Measurements from ENCODE around the gene SCAP. TPM values are rescaled to one million over a fixed set of nuclear protein-coding genes. Genes with fewer than 3 reads are reported as not detected.

SCAP gene
- total and polyA plus RNA-seq, 8 donors, result 29.0 to 59.5 (median 37.2) TPM

GRCh38 chr3:47385796-47386195 is 89.9 kb downstream of the SCAP start:
- FAIRE-seq (no peak), ATAC-seq (no peak)

GRCh38 chr3:47385007-47385406 is 90.7 kb downstream of the SCAP start:
- no peaks in the 10 kb centered on the region for H3K9me3 ChIP-seq
- H3K36me3 ChIP-seq, result no peaks in the 10 kb centered on the region
- intact Hi-C loops (cut with DNase I), result no loop called here
- no peak for ATAC-seq
- WGBS, 2 donors, result 65 to 67% methylated on average over 4 of the region's 4 CpGs
- peaks cover 4 to 23% (median 18%) of the 10 kb centered on the region in 3 donors for H3K4me1 ChIP-seq
- no peak overlapping the region for H3K4me3 ChIP-seq
- TF ChIP-seq CTCF (IDR thresholded peaks at IDR 0.05), result no peak
- no peak for FAIRE-seq
- DNase-seq, result peak in 1 of 6 donors; percentile 49
- H3K27me3 ChIP-seq, result no peaks in the 10 kb centered on the region
- peak overlapping the region in 1 of 4 donors; percentile 28 for H3K27ac ChIP-seq

More at GRCh38 chr3:47385796-47386195, 89.9 kb downstream of the SCAP start:
- no peaks in the 10 kb centered on the region for H3K36me3 ChIP-seq
- H3K4me3 ChIP-seq, result no peak overlapping the region
- no peaks in the 10 kb centered on the region for H3K27me3 ChIP-seq
- WGBS, 2 donors, result 56 to 69% methylated on average over 2 of the region's 2 CpGs
- peaks cover 4 to 23% (median 18%) of the 10 kb centered on the region in 3 donors for H3K4me1 ChIP-seq
- intact Hi-C loops (cut with DNase I), result no loop called here
- H3K9me3 ChIP-seq, result no peaks in the 10 kb centered on the region
- TF ChIP-seq CTCF (IDR thresholded peaks at IDR 0.05), result no peak
- H3K27ac ChIP-seq, result peak overlapping the region in 1 of 4 donors; percentile 28
- DNase-seq, result no peak

GRCh38 chr3:47384425-47384824 is 91.3 kb downstream of the SCAP start:
- DNase-seq (no peak), ATAC-seq (no peak), FAIRE-seq (no peak)
- no peaks in the 10 kb centered on the region for H3K36me3 ChIP-seq
- peaks cover 10 to 27% (median 18%) of the 10 kb centered on the region in 3 donors for H3K4me1 ChIP-seq
- no peak overlapping the region for H3K4me3 ChIP-seq
- H3K27ac ChIP-seq, result no peak overlapping the region
- no peaks in the 10 kb centered on the region for H3K9me3 ChIP-seq
- H3K27me3 ChIP-seq, result no peaks in the 10 kb centered on the region
- intact Hi-C loops (cut with DNase I), result no loop called here
- 57 to 60% methylated on average over 4 of the region's 4 CpGs for WGBS, 2 donors
- TF ChIP-seq CTCF (IDR thresholded peaks at IDR 0.05), result no peak

GRCh38 chr3:47381317-47382157 is 94.2 kb downstream of the SCAP start:
- DNase-seq (peak; percentile 71 to 85 (median 82)), ATAC-seq (peak; percentile 61 to 84 (median 72)), FAIRE-seq (no peak)
- Histone ChIP-seq H3K27me3 (no peaks in the 10 kb centered on the region), H3K27ac (peak overlapping the region; percentile 84 to 95 (median 92)), H3K9me3 (no peaks in the 10 kb centered on the region), H3K4me1 (peaks cover 16 to 32% (median 18%) of the 10 kb centered on the region in 3 donors), H3K36me3 (no peaks in the 10 kb centered on the region), H3K4me3 (peak overlapping the region; percentile 43 to 96 (median 74))
- 3% methylated on average over 44 of the region's 44 CpGs for WGBS, 2 donors
- intact Hi-C loops (cut with DNase I), result no loop called here
- no peak for TF ChIP-seq CTCF (IDR thresholded peaks at IDR 0.05)

Measured in pancreas (tissue), 10 donors.